Activated CD8-positive, alpha-beta memory T cell treated with anti-CD3 and anti-CD28 coated beads, Interleukin-2, amount 50 U/mL, for 24 hours (primary cell): Measurements from ENCODE around the gene GREB1L.

Source experiments
- DNase-seq: peaks from one replicate; pipeline ENCODE4 v3.0.0-alpha.2; 2020; ENCODE audit errors: extremely low read depth

The GREB1L gene

DNA sequence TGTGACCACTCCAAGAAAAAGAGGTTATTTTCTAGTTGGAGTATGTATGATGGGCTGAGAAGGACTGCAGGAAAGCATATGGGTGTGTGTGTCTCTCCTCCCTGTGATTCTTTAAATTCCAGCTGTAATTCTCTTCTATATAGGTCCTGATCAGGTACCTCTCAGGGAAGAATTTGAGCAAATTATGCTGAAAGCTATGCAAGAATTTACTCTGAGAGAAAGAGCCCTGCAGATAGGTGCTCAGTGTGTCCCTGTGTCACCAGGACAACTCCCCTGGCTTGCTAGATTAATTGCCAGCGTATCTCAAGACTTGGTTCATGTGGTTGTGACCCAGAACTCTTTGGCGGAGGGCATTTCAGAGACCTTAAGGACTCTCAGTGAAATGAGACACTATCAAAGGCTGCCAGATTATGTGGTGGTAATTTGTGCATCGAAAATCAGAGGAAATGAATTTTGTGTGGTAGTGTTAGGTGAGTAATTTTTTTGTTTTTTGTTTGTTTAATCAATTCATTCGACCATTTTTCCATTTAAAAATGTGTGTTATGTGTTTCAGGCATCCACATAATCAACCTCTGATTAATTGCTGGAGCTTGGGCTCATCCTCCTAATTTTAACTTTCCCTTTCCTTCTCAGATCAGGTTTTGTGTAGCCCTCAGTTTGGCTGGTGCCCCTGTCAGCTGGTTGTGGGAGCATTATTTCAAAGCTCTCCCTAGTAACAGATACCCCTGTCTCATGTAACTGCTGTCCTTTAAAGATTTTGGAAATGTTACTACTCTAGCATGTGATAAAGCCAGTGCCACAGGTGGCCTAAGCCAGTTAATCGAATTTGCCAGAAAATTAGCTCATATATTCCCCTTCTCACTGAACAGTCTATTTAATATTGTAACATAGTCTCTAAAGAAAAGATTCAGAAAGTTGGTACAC is 207.6 kb downstream of the GREB1L start:
- no peak for DNase-seq

GRCh38 chr18:21450503-21450902 is 208.5 kb downstream of the GREB1L start:
- no peak for DNase-seq

DNA sequence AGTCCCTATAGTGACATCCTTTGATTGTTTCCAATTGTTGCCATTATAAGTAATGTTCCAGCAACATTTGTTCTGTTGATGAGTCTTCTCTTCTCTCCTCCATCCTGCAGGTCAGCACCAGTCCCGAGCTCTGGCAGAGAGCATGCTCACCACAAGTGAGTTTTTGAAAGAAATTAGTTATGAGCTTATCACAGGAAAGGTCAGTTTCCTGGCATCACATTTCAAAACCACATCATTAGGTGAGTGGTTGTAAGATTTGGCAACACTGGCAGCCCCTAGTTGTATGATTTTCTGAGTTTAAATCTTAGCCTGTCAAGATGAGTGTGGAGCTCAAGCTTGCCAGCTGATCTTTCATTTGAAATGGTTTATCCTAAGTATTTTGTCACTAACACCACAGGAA is 208.9 kb downstream of the GREB1L start:
- DNase-seq = no peak

GRCh38 chr18:21451851-21452250 is 209.8 kb downstream of the GREB1L start:
- no peak for DNase-seq

- no peak for DNase-seq
These were observed 210.3 kb downstream of the GREB1L start for GRCh38 chr18:21452276-21452780.

GRCh38 chr18:21452796-21453510 is 210.9 kb downstream of the GREB1L start:
- DNase-seq = no peak

GRCh38 chr18:21453511-21453901 is 211.5 kb downstream of the GREB1L start:
- DNase-seq = no peak

DNA sequence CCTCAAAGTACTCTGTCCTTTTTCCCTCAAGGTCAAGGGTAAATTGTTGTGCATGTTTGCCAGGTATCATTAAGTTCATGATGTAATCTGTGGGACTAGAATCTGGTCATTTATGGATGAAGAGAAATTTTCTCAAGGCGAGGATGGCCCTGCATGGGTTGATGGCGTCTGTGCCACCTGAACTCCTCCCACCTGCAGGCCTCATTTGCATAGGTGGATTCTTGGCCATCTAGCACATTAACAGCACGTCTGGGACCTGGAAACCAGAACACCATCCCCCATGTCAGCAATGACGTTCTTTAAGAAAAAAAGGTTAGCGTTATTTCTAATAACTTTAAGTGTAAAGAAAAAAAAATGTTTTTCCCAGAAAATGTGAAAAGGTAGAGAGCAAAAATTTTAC is 212.7 kb downstream of the GREB1L start:
- DNase-seq = no peak

DNA sequence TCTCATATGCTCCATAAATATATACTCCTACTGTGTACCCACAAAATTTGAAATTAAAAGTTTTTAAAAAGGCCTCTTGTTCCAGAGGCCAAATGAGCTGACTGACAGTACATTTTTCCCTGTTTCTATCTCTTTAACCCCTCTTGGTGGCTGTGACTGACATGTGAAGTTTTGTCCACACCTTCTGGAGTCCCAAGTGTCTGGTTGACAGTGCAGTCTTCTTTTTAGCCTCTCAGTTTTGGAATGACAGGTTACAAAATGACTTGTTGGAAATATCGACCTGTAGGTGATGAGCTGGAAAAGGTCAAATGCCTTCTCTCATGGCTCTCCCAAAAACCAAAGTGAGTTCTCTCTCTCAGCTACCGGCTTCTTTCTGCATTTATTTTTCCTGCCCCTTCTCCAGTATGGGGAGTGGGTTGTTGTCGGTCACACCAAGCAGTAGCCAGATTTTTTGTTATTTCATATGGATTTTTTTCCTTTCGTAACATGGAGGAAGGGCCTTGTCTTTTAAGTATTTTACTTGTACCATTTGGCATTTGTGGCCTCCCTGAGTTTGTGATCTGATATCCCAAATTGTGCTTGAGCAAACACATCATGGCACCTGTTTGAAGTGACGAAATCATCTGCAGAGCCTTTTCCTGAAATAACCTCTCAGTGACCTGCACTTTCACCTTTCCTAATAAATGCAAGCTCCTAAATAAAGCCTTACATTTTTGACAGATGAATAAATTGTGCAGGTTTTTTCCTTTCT is 214.6 kb downstream of the GREB1L start:
- DNase-seq = no peak

- DNase-seq = no peak
These were observed 215.1 kb downstream of the GREB1L start for GRCh38 chr18:21457179-21457535.

DNA sequence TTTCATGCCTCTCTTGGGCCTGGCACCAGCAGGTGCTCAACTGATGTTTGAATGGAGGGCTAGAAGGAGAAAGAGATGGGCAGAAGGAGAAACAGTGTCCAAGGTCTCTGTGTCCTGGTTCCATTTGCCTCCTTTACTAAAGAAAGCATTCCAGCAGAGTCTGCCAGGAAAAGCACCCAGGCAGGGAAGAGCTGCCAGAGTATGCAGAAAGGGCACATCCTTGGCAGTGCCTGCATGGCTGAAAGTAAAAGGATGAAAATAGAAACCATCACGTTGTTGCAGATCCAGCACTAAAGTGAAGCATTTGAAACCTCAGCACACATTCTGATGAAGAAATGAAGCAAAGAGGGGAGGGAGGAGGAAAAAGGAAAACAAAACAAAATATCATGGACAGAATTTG is 216.3 kb downstream of the GREB1L start:
- no peak for DNase-seq

- no peak for DNase-seq
These were observed 216.8 kb downstream of the GREB1L start for GRCh38 chr18:21458788-21459187.

DNA sequence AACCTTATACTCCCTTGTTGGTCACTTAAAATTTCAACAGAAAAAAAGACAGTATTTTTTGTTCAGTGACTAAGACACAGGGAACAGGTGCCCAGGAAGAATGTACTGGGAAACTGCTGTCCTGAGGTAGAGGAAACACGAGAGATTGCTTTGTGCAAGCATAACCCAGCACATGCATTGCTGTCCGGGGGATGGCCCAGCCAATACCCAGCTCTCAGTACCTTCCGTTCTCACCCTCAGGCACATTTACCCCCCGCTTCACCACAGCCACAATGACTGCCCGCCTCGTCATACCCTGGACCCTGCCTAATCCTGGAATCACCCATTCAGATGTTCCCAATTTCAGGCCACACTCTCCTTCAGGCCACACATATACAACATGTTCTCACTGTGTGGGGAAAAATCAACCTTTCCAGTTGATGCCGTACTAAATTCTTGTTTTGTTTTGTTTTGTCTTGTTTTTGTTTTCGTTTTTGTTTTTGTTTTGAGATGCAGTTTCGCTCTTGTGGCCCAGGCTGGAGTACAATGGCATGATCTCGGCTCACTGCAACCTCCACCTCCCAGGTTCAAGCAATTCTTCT is 217.8 kb downstream of the GREB1L start:
- DNase-seq = no peak

DNA sequence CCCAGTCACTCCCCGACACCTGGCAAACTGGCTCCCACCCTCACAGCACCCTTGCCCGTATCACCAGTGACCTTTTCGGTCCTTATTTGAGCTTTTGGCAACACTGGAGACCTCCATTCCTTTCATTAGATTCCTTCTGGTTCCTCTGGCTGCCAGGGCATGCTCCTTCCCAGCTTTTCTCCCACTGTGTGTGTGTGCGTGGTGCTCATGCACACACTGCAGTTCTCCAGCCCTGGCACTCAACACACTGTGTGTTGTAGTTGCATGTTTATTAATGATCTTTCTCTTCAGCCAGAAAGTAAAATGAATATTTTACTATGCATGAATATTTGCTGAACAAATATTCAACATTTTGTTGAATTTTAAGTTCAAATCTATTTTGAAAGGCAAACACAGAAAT is 219.4 kb downstream of the GREB1L start:
- DNase-seq = no peak

DNA sequence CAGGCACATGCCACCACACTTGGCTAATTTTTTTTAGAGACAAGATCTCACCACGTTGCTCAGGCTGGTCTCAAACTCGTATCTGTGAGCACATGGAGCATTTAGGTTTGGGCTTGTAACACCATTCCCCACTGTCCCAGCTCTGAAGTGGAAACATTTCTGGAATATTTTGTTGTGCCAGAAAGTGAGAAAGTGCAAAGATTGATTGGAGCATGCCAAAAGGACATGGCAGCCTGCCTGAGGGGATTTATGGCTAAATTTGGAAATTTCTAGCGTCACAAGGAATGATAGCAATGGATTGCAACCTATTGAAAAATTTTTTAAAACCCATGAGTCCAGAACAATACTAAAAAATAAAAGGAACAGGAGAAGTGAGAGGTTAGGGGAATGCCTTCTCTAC is 221.7 kb downstream of the GREB1L start:
- no peak for DNase-seq

- no peak for DNase-seq
These were observed 226.6 kb downstream of the GREB1L start for GRCh38 chr18:21468514-21469164.

- DNase-seq = no peak
These were observed 230.7 kb downstream of the GREB1L start for GRCh38 chr18:21472741-21473140.

DNA sequence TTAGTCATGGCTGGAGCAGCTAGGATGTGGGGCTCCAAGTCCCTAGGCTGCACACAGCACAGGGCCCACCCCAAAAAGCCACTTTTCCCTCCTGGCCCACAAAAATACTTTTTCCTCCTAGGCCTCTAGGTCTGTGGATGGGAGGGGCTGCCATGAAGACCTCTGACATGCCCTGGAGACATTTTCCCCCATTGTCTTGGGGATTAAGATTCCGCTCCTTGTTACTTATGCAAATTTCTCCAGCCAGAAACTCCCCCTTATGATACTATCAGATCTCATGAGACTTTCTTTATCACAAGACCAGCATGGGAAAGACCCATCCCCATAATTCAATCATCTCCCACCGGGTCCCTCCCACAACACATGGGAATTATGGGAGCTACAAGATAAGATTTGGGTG is 232.6 kb downstream of the GREB1L start:
- no peak for DNase-seq

DNA sequence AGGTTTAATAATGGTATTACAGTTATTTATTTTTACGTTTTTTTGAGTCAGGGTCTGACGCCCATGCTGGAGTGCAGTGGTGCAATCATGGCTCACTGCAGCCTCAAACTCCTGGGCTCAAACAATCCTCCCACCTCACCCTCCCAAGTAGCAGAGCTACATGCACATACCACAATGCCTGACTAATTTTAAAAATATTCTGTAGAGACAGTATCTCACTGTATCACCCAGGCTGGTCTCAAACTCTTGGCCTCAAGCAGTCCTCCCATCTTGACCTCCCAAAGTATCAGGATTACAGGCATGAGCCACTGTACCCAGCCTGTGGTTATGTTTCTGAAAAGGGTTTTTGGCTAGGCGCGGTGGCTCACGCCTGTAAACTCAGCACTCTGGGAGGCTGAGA is 237.7 kb downstream of the GREB1L start:
- DNase-seq = no peak

- no peak for DNase-seq
These were observed 239.7 kb downstream of the GREB1L start for GRCh38 chr18:21481739-21482138.

DNA sequence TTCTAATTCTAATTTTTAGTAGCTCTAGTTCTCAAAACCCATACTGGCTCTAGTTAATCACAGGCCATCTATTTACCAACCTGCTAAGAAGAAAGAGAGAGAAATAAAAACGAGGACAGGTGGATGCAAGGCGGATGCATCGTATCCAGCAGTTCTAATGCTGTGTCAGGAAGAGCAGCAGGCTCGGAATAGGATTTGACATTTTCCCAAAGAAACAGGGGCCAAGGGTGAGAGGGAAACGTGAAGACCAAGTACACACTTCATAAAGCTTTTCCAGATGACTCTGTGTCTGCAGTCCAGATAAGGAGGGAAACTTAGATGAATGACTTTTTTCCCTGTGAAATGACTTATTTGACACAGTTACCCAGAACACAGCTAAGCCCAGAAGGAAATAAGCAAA is 241.0 kb downstream of the GREB1L start:
- DNase-seq = no peak
